Panc1 (cell line): ENCODE data around the gene LAMTOR1. TPM values are rescaled to one million over a fixed set of nuclear protein-coding genes. Genes with fewer than 3 reads are reported as not detected.

Experiments used
- ATAC-seq: fragments of 200-7000 bp; cut with Tn5 transposase; 2 replicates; pipeline ENCODE4 v1.9.1; 2020; ENCODE audit warnings: mild to moderate bottlenecking, moderate library complexity
- BruUV-seq: library from RNA; stranded (reverse); fragments of 400-500 nt; replicated peaks from 2 replicates; lab custom pipeline; 2021; lab: Mats Ljungman, UMichigan
- CTCF ChIA-PET: fragments of 300-600 bp; sonication (Branson Sonifier 250); formaldehyde crosslinking; loops from one replicate; lab custom pipeline; 2022; ENCODE audit warnings: antibody characterized with exemption; lab: Charles Lee
- POLR2A ChIA-PET: fragments of 300-600 bp; sonication (Branson Sonifier 250); formaldehyde crosslinking; loops from one replicate; lab custom pipeline; 2022; ENCODE audit warnings: antibody characterized with exemption; lab: Charles Lee
- DNase-seq: peaks from one replicate; pipeline ENCODE4 v3.0.0-alpha.2; 2010; ENCODE audit warnings: low read depth, low spot score
- H3K27ac ChIP-seq: 2 replicates; pipeline ENCODE4 v1.5.1; 2011; ENCODE audit warnings: mild to moderate bottlenecking, low read length, inconsistent platforms
- H3K27me3 ChIP-seq: fragments of 200-500 bp; sonication (Bioruptor generic); 2 replicates; pipeline ENCODE4 v1.6.0; 2014; ENCODE audit warnings: low read length, inconsistent platforms; ENCODE audit not compliant: control insufficient read depth, insufficient read depth
- H3K36me3 ChIP-seq: fragments of 200-500 bp; sonication (Bioruptor generic); 2 replicates; pipeline ENCODE4 v1.5.1; 2014; ENCODE audit warnings: inconsistent platforms, mild to moderate bottlenecking, low read length, moderate library complexity; ENCODE audit not compliant: control insufficient read depth, insufficient read depth
- H3K4me1 ChIP-seq: 2 replicates; pipeline ENCODE4 v1.5.1; 2011; ENCODE audit warnings: inconsistent platforms, mild to moderate bottlenecking, low read length, moderate library complexity; ENCODE audit not compliant: control insufficient read depth, insufficient read depth
- H3K4me3 ChIP-seq, 2 experiments: 2 replicates each; pipeline ENCODE4 v1.5.1; 2011 to 2012; ENCODE audit warnings: low read depth in 2 of 2, low read length in 2 of 2, mild to moderate bottlenecking in 2 of 2, inconsistent platforms in 1 of 2, moderate library complexity in 1 of 2
- H3K9me3 ChIP-seq: fragments of 200-500 bp; sonication (Bioruptor generic); 2 replicates; pipeline ENCODE4 v1.5.1; 2014; ENCODE audit warnings: low read depth, mild to moderate bottlenecking, inconsistent platforms, low read length, moderate library complexity; ENCODE audit not compliant: control insufficient read depth, insufficient read depth
- POLR2AphosphoS5 ChIP-seq: IDR thresholded peaks from 2 replicates; pipeline ENCODE4 v1.6.1; 2012; ENCODE audit warnings: mild to moderate bottlenecking, low read depth, low read length, moderate library complexity
- SIN3A ChIP-seq: IDR thresholded peaks from 2 replicates; pipeline ENCODE4 v1.6.1; 2012; ENCODE audit warnings: low read depth, mild to moderate bottlenecking, low read length, moderate library complexity, borderline replicate concordance; ENCODE audit not compliant: insufficient read depth
- TCF7L2 ChIP-seq: IDR thresholded peaks from 2 replicates; pipeline ENCODE4 v1.6.1; 2011; ENCODE audit warnings: mild to moderate bottlenecking, low read depth, low read length, inconsistent platforms
- in situ Hi-C: cut with HindIII; loops from 2 replicates; pipeline ENCODE4 v1.10.0; 2016; ENCODE audit warnings: low sequenced_read_pairs, low pct_unique_long_range_greater_than_20kb
- intact Hi-C: fragments of 100-400 bp; cut with micrococcal nuclease; formaldehyde crosslinking; loops from one replicate; pipeline ENCODE4 v1.10.0; 2022; ENCODE audit not compliant: unreplicated experiment
- total RNA-seq: library from RNA; stranded (reverse); gene quantifications from one replicate; pipeline ENCODE4 v1.2.1, GENCODE V29; 2021; ENCODE audit not compliant: unreplicated experiment
- TF ChIP-seq, protein P1 (sequence below): fragments of 450-650 bp; IDR thresholded peaks from 2 replicates; pipeline ENCODE4 v1.5.1; 2017; ENCODE audit warnings: mild to moderate bottlenecking
- TF ChIP-seq, protein P2 (sequence below), 2 experiments: IDR thresholded peaks; 2 replicates each; pipeline ENCODE4 v1.6.1; 2011 to 2012; ENCODE audit warnings: low read depth in 2 of 2, control low read depth in 1 of 2, low read length in 1 of 2, mild to moderate bottlenecking in 1 of 2, moderate library complexity in 1 of 2; ENCODE audit not compliant: insufficient read depth in 1 of 2

LAMTOR1 gene
- total RNA-seq, 1 experiment from 2014 or later, result 126 TPM

DNA sequence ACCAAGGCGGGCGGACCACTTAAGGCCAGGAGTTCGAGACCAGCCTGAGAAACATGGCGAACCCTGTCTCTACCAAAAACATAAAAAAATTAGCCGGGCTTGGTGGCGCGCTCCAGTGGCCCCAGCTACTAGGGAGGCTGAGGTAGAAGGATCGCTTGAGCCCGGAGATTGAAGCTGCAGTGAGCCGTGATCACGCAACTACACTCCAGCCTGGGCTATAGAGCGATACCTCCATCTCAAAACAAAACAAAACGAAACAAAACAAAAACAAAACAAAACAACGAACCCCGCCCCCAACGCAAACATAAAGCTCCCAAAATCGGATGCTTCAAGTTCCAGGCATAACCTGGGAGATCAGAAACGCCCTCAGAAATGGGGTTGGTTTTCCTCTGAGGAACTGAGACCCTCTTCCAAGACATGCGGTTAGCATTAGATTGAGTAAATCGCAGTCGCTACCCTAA, 21.9 kb downstream of the LAMTOR1 start:
- H3K4me1 ChIP-seq, result peaks cover 19% of the 10 kb centered on the region
- no peaks in the 10 kb centered on the region for H3K36me3 ChIP-seq
- no peaks in the 10 kb centered on the region for H3K27me3 ChIP-seq
- BruUV-seq, result TSS peak; percentile 88
- H3K9me3 ChIP-seq, result no peaks in the 10 kb centered on the region
- H3K27ac ChIP-seq, result peak overlapping the region; percentile 92
- H3K4me3 ChIP-seq, result peak overlapping the region; percentile 58 to 92
- ChIA-PET POLR2A (interaction anchor here (0.6 to 0.9 kb wide), 3 partner anchors 11 to 994 kb away, joined by 3 to 4 read pairs (median 3); no protein-coding TSS in a partner anchor), CTCF (interaction anchor here (1.2 kb wide), 2 partner anchors 10 to 56 kb away, joined by 3 to 5 read pairs; no protein-coding TSS in a partner anchor)
- intact Hi-C loops, result no loop called here
- in situ Hi-C loops, result no loop called here
- ATAC-seq (no peak), DNase-seq (no peak)
- TF ChIP-seq POLR2AphosphoS5 (no peak), TCF7L2 (no peak), SIN3A (no peak)
- TF ChIP-seq, protein P1, sequence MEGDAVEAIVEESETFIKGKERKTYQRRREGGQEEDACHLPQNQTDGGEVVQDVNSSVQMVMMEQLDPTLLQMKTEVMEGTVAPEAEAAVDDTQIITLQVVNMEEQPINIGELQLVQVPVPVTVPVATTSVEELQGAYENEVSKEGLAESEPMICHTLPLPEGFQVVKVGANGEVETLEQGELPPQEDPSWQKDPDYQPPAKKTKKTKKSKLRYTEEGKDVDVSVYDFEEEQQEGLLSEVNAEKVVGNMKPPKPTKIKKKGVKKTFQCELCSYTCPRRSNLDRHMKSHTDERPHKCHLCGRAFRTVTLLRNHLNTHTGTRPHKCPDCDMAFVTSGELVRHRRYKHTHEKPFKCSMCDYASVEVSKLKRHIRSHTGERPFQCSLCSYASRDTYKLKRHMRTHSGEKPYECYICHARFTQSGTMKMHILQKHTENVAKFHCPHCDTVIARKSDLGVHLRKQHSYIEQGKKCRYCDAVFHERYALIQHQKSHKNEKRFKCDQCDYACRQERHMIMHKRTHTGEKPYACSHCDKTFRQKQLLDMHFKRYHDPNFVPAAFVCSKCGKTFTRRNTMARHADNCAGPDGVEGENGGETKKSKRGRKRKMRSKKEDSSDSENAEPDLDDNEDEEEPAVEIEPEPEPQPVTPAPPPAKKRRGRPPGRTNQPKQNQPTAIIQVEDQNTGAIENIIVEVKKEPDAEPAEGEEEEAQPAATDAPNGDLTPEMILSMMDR, result no peak
- TF ChIP-seq, protein P2, sequence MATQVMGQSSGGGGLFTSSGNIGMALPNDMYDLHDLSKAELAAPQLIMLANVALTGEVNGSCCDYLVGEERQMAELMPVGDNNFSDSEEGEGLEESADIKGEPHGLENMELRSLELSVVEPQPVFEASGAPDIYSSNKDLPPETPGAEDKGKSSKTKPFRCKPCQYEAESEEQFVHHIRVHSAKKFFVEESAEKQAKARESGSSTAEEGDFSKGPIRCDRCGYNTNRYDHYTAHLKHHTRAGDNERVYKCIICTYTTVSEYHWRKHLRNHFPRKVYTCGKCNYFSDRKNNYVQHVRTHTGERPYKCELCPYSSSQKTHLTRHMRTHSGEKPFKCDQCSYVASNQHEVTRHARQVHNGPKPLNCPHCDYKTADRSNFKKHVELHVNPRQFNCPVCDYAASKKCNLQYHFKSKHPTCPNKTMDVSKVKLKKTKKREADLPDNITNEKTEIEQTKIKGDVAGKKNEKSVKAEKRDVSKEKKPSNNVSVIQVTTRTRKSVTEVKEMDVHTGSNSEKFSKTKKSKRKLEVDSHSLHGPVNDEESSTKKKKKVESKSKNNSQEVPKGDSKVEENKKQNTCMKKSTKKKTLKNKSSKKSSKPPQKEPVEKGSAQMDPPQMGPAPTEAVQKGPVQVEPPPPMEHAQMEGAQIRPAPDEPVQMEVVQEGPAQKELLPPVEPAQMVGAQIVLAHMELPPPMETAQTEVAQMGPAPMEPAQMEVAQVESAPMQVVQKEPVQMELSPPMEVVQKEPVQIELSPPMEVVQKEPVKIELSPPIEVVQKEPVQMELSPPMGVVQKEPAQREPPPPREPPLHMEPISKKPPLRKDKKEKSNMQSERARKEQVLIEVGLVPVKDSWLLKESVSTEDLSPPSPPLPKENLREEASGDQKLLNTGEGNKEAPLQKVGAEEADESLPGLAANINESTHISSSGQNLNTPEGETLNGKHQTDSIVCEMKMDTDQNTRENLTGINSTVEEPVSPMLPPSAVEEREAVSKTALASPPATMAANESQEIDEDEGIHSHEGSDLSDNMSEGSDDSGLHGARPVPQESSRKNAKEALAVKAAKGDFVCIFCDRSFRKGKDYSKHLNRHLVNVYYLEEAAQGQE (IDR thresholded peaks at IDR 0.05; ENCODE audit: insufficient read depth in 1 of 2, low read depth in 2 of 2, low read length in 1 of 2), result no peak

DNA sequence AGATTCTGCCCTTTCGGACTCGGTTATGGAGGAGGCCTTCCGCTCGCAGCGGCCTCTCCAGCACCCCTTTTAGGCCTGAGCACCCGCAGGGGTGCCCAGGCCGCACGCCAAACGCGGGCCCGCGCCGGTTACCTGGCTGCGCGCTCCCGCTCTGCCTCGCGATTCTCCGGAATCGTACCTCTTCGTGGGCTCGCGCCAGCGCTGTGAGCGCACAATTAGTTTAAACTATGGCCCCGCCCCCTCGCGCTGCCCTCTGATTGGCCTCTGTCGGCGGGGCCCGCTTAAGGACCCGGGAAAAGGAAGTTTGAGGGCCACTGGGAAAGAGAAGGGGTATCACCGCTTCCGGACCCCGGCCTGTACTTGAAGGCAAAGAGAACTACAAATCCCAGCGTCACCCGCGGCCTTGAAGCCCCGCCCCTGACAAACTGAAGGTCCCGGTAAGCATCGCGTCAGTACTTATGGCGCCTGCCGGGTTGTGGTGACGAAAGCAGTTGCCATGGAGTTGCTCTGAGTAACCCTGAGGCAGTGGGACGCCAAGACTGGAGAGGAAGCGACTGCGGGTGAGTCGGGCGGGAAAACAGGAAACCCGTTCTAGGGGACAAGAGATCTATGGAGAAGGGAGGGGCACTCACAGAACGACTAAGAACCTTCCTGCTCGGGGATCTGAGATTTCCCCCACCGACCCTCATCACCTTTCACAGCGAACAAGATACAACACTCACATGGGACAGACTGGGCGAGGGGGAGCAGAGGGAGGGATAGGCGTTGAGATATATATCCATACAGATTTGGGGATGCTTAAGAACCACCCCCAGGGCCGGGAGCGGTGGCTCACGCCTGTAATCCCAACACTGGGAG, 22.5 kb downstream of the LAMTOR1 start, which contains the start of the genes LRRC51 and NUMA1:
Gene LRRC51, plus strand, starts transcription at position 525 of the 858 bp plus-strand sequence. CDS start 8,234 bp downstream, outside the sequence.
Gene NUMA1, minus strand, starts transcription at position 217 of the 858 bp plus-strand sequence. CDS start 44,599 bp downstream, outside the sequence.
- Histone ChIP-seq H3K27me3 (no peaks in the 10 kb centered on the region), H3K27ac (peak within 1 kb of the TSS; percentile 92), H3K36me3 (no peaks in the 10 kb centered on the region), H3K4me3 (peak within 1 kb of the TSS; percentile 58 to 95), H3K4me1 (peaks cover 19% of the 10 kb centered on the region), H3K9me3 (no peaks in the 10 kb centered on the region)
- intact Hi-C loops, result no loop called here
- DNase-seq (peak; percentile 100), ATAC-seq (peak; percentile 97)
- CTCF ChIA-PET, result no interaction called here
- in situ Hi-C loops, result no loop called here
- POLR2A ChIA-PET, result no interaction called here
- no TSS peak for BruUV-seq
- TF ChIP-seq TCF7L2 (no peak; the same call in 1 of the 2 replicates), POLR2AphosphoS5 (peak; percentile 14; the same call in 1 of the 2 replicates)
